ENCODE results near the gene CFI. TPM values are rescaled to one million over a fixed set of nuclear protein-coding genes. Genes with fewer than 3 reads are reported as not detected.

The CFI gene
- polyA plus RNA-seq, 1 experiment = 0.53 TPM

GRCh38 chr4:109820563-109820962 lies 18.8 kb upstream of the CFI start:
- Histone ChIP-seq H3K4me3 (ENCODE audit: low read depth, low read length) (no peak overlapping the region), H3K9me3 (ENCODE audit: control insufficient read depth, insufficient read depth, low read length) (peaks cover 2% of the 10 kb centered on the region; the same call in 1 of the 2 replicates), H3K27me3 (ENCODE audit: control insufficient read depth, insufficient read depth, low read length) (no peaks in the 10 kb centered on the region), H3K27ac (ENCODE audit: low read depth, low read length) (no peak overlapping the region)
- no peak for DNase-seq (ENCODE audit: low read depth, low spot score)
- ChIA-PET CTCF (interaction anchor here (1.0 kb wide), 1 partner anchor 399 kb away, joined by 3 read pairs; no protein-coding TSS in a partner anchor), POLR2A (no interaction called here)
- TF ChIP-seq, protein P1, sequence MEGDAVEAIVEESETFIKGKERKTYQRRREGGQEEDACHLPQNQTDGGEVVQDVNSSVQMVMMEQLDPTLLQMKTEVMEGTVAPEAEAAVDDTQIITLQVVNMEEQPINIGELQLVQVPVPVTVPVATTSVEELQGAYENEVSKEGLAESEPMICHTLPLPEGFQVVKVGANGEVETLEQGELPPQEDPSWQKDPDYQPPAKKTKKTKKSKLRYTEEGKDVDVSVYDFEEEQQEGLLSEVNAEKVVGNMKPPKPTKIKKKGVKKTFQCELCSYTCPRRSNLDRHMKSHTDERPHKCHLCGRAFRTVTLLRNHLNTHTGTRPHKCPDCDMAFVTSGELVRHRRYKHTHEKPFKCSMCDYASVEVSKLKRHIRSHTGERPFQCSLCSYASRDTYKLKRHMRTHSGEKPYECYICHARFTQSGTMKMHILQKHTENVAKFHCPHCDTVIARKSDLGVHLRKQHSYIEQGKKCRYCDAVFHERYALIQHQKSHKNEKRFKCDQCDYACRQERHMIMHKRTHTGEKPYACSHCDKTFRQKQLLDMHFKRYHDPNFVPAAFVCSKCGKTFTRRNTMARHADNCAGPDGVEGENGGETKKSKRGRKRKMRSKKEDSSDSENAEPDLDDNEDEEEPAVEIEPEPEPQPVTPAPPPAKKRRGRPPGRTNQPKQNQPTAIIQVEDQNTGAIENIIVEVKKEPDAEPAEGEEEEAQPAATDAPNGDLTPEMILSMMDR (IDR thresholded peaks at IDR 0.05; ENCODE audit: low read depth, low read length) = no peak

DNA sequence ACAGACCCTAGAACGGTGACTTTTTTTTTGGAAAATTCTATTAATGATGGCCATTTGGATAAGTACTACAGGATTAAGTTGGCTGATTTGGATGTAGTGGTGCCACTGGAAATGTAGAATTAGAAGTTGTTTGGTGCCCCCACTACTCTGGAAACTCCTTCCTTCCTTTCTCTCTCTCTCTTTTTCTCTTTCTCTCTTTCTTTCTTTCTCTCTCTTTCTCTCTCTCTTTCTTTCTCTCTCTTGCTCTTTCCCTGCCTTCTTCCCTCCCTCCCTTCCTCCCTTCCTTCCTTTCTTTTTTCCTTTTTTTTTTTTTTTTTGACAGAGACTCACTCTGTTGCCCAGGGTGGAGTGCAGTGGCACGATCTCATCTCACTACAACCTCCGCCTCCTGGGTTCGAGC lies 16.5 kb upstream of the CFI start:
- Histone ChIP-seq H3K27me3 (ENCODE audit: control insufficient read depth, insufficient read depth, low read length) (no peaks in the 10 kb centered on the region), H3K27ac (ENCODE audit: low read depth, low read length) (no peak overlapping the region), H3K9me3 (ENCODE audit: control insufficient read depth, insufficient read depth, low read length) (peaks cover 4% of the 10 kb centered on the region; the same call in 1 of the 2 replicates), H3K4me3 (ENCODE audit: low read depth, low read length) (no peak overlapping the region)
- DNase-seq (ENCODE audit: low read depth, low spot score) = no peak
- ChIA-PET CTCF (interaction anchor here (1.1 to 2.5 kb wide), 2 partner anchors 8 to 391 kb away, joined by 3 to 17 read pairs; partner anchors contain the start of gene RRH), POLR2A (no interaction called here)
- TF ChIP-seq, protein P1 (IDR thresholded peaks at IDR 0.05; ENCODE audit: low read depth, low read length) = no peak

DNA sequence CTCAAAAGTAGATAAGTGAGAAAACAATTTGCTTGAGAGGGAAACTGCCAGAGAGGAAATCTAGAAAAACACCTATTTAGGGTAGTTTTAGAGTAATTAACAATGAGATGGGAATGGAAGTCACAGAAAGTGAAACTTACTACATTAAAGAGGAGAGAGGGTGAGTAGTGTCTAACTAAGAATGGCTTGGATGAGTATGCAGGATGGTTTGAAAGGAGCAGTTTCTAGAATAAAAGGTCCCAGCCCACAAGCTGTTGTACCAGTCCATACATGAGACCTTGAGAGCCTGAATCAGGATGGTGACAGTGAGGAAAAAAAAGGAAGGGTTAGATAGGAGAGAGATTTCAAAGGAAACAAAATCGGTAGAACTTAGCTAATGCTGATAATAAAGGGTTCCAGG lies 15.1 kb upstream of the CFI start:
- no peak overlapping the region for H3K27ac ChIP-seq (ENCODE audit: low read depth, low read length)
- H3K27me3 ChIP-seq (ENCODE audit: control insufficient read depth, insufficient read depth, low read length) = no peaks in the 10 kb centered on the region
- no peak for DNase-seq (ENCODE audit: low read depth, low spot score)
- peak overlapping the region; percentile 96 for H3K4me3 ChIP-seq (ENCODE audit: low read depth, low read length)
- CTCF ChIA-PET = interaction anchor here (1.3 to 2.5 kb wide), 2 partner anchors 10 to 384 kb away, joined by 7 to 17 read pairs; partner anchors contain the start of gene RRH
- peaks cover 4% of the 10 kb centered on the region; the same call in 1 of the 2 replicates for H3K9me3 ChIP-seq (ENCODE audit: control insufficient read depth, insufficient read depth, low read length)
- TF ChIP-seq, protein P1 (IDR thresholded peaks at IDR 0.05; ENCODE audit: low read depth, low read length) = no peak
- POLR2A ChIA-PET = no interaction called here

- DNase-seq (ENCODE audit: low read depth, low spot score) = no peak
- no peaks in the 10 kb centered on the region for H3K27me3 ChIP-seq (ENCODE audit: control insufficient read depth, insufficient read depth, low read length)
- peaks cover 4% of the 10 kb centered on the region; the same call in 1 of the 2 replicates for H3K9me3 ChIP-seq (ENCODE audit: control insufficient read depth, insufficient read depth, low read length)
- peak overlapping the region; percentile 96 for H3K4me3 ChIP-seq (ENCODE audit: low read depth, low read length)
- TF ChIP-seq, protein P1 (IDR thresholded peaks at IDR 0.05; ENCODE audit: low read depth, low read length) = no peak
- peak overlapping the region; percentile 69 for H3K27ac ChIP-seq (ENCODE audit: low read depth, low read length)
- CTCF ChIA-PET = interaction anchor here (0.5 to 2.5 kb wide), 4 partner anchors 11 to 1225 kb away, joined by 3 to 17 read pairs (median 5); partner anchors contain the start of gene RRH
- POLR2A ChIA-PET = no interaction called here
Measured at GRCh38 chr4:109816082-109816442, 14.3 kb upstream of the CFI start.
